ENCODE measurements around the gene CHAF1A.

CHAF1A gene

GRCh38 chr19:4366666-4367335 lies 35.6 kb upstream of the CHAF1A start:
- no peak for DNase-seq (ENCODE audit: low read depth)

GRCh38 chr19:4367336-4367723 lies 35.1 kb upstream of the CHAF1A start:
- no peak for DNase-seq (ENCODE audit: low read depth)

GRCh38 chr19:4367781-4368127 lies 34.7 kb upstream of the CHAF1A start:
- no peak for DNase-seq (ENCODE audit: low read depth)

GRCh38 chr19:4368128-4368820 lies 34.2 kb upstream of the CHAF1A start:
- no peak for DNase-seq (ENCODE audit: low read depth)

- DNase-seq (ENCODE audit: low read depth), result no peak
Measured at GRCh38 chr19:4369109-4369887, 33.1 kb upstream of the CHAF1A start.

- no peak for DNase-seq (ENCODE audit: low read depth)
Measured at GRCh38 chr19:4369888-4370260, 32.6 kb upstream of the CHAF1A start.

- DNase-seq (ENCODE audit: low read depth), result no peak
Measured at GRCh38 chr19:4370418-4371041, 31.9 kb upstream of the CHAF1A start.

- DNase-seq (ENCODE audit: low read depth), result no peak
Measured at GRCh38 chr19:4371247-4372164, 30.9 kb upstream of the CHAF1A start.

GRCh38 chr19:4372165-4373012 lies 30.1 kb upstream of the CHAF1A start:
- no peak for DNase-seq (ENCODE audit: low read depth)

GRCh38 chr19:4373013-4373367 lies 29.4 kb upstream of the CHAF1A start:
- DNase-seq (ENCODE audit: low read depth), result no peak

- DNase-seq (ENCODE audit: low read depth), result no peak
Measured at GRCh38 chr19:4373601-4374497, 28.6 kb upstream of the CHAF1A start.

- DNase-seq (ENCODE audit: low read depth), result peak; percentile 67
Measured at GRCh38 chr19:4374498-4375163, 27.8 kb upstream of the CHAF1A start.

GRCh38 chr19:4375164-4376027 lies 27.0 kb upstream of the CHAF1A start:
- peak; percentile 86 for DNase-seq (ENCODE audit: low read depth)

- no peak for DNase-seq (ENCODE audit: low read depth)
Measured at GRCh38 chr19:4376028-4376670, 26.3 kb upstream of the CHAF1A start.

- DNase-seq (ENCODE audit: low read depth), result no peak
Measured at GRCh38 chr19:4376671-4376990, 25.8 kb upstream of the CHAF1A start.

GRCh38 chr19:4376991-4377781 lies 25.3 kb upstream of the CHAF1A start:
- no peak for DNase-seq (ENCODE audit: low read depth)

- no peak for DNase-seq (ENCODE audit: low read depth)
Measured at GRCh38 chr19:4378886-4379285, 23.6 kb upstream of the CHAF1A start.

All from CMK (cell line).